MG63 (cell line): ENCODE results near the gene CARD11. TPM values are rescaled to one million over a fixed set of nuclear protein-coding genes. Genes with fewer than 3 reads are reported as not detected.
"Not testable (repeated sequence)": the region's sequence is repeated elsewhere in the genome, so short reads cannot be mapped to it uniquely, and the experiment has no call there.

Experiments
- DNase-seq: peaks from one replicate; pipeline ENCODE4 v3.0.0-alpha.2; 2020
- H3K27me3 ChIP-seq: fragments of 250-450 bp; sonication (Bioruptor Pico); 2 replicates; pipeline ENCODE4 v1.5.1; 2020; ENCODE audit warnings: mild to moderate bottlenecking, moderate library complexity
- H3K36me3 ChIP-seq: fragments of 250-450 bp; sonication (Bioruptor Pico); 2 replicates; pipeline ENCODE4 v1.5.1; 2020; ENCODE audit warnings: mild to moderate bottlenecking, moderate library complexity
- H3K4me3 ChIP-seq: fragments of 250-450 bp; sonication (Bioruptor Pico); 2 replicates; pipeline ENCODE4 v1.5.1; 2020; ENCODE audit warnings: mild to moderate bottlenecking, moderate library complexity
- H3K9me3 ChIP-seq: fragments of 250-450 bp; sonication (Bioruptor Pico); 2 replicates; pipeline ENCODE4 v1.5.1; 2020; ENCODE audit warnings: mild to moderate bottlenecking, moderate library complexity
- total RNA-seq: library from RNA; depleted of rRNA; stranded (reverse); fragments of >200 nt; shearing (Covaris generic); gene quantifications from 2 replicates; pipeline ENCODE4 v1.2.3, GENCODE V29; 2014; ENCODE audit warnings: low replicate concordance

CARD11 gene
- total RNA-seq, 1 experiment from 2014 or later = not detected

- H3K27me3 ChIP-seq = peaks cover 10% of the 10 kb centered on the region
- H3K9me3 ChIP-seq = no peaks in the 10 kb centered on the region
- no peaks in the 10 kb centered on the region for H3K36me3 ChIP-seq
- DNase-seq = no peak
- H3K4me3 ChIP-seq = no peak overlapping the region
Observed at GRCh38 chr7:2922348-2922691, 121.3 kb downstream of the CARD11 start.

GRCh38 chr7:2921653-2922347 lies 121.9 kb downstream of the CARD11 start:
- Histone ChIP-seq H3K9me3 (no peaks in the 10 kb centered on the region), H3K4me3 (no peak overlapping the region), H3K27me3 (peaks cover 10% of the 10 kb centered on the region), H3K36me3 (no peaks in the 10 kb centered on the region)
- no peak for DNase-seq

- no peaks in the 10 kb centered on the region for H3K9me3 ChIP-seq
- no peak for DNase-seq
- H3K4me3 ChIP-seq = no peak overlapping the region
- H3K36me3 ChIP-seq = no peaks in the 10 kb centered on the region
- peaks cover 10% of the 10 kb centered on the region for H3K27me3 ChIP-seq
Observed at GRCh38 chr7:2920956-2921652, 122.6 kb downstream of the CARD11 start.

GRCh38 chr7:2920480-2920879 lies 123.2 kb downstream of the CARD11 start:
- not testable (repeated sequence) for H3K36me3 ChIP-seq, H3K9me3 ChIP-seq, H3K27me3 ChIP-seq

GRCh38 chr7:2920041-2920440 lies 123.6 kb downstream of the CARD11 start:
- Histone ChIP-seq H3K27me3 (peaks cover 10% of the 10 kb centered on the region), H3K9me3 (no peaks in the 10 kb centered on the region), H3K36me3 (no peaks in the 10 kb centered on the region), H3K4me3 (no peak overlapping the region)
- no peak for DNase-seq

More at GRCh38 chr7:2920480-2920879, 123.2 kb downstream of the CARD11 start:
- H3K4me3 ChIP-seq, DNase-seq: not testable (repeated sequence)

- Histone ChIP-seq H3K4me3 (no peak overlapping the region), H3K27me3 (peaks cover 10% of the 10 kb centered on the region), H3K36me3 (no peaks in the 10 kb centered on the region), H3K9me3 (no peaks in the 10 kb centered on the region)
- no peak for DNase-seq
Observed at GRCh38 chr7:2919256-2919655, 124.4 kb downstream of the CARD11 start.

- H3K27me3 ChIP-seq = peaks cover 10% of the 10 kb centered on the region
- no peaks in the 10 kb centered on the region for H3K36me3 ChIP-seq
- H3K9me3 ChIP-seq = no peaks in the 10 kb centered on the region
- H3K4me3 ChIP-seq = no peak overlapping the region
- no peak for DNase-seq
Observed at GRCh38 chr7:2918406-2918805, 125.3 kb downstream of the CARD11 start.

- H3K4me3 ChIP-seq = no peak overlapping the region
- H3K27me3 ChIP-seq = peaks cover 10% of the 10 kb centered on the region
- no peaks in the 10 kb centered on the region for H3K9me3 ChIP-seq
- no peak for DNase-seq
- no peaks in the 10 kb centered on the region for H3K36me3 ChIP-seq
Observed at GRCh38 chr7:2915023-2915422, 128.6 kb downstream of the CARD11 start.

GRCh38 chr7:2913760-2914387 lies 129.8 kb downstream of the CARD11 start:
- no peak for DNase-seq
- Histone ChIP-seq H3K4me3 (no peak overlapping the region), H3K27me3 (peaks cover 8% of the 10 kb centered on the region), H3K9me3 (no peaks in the 10 kb centered on the region), H3K36me3 (no peaks in the 10 kb centered on the region)

- H3K9me3 ChIP-seq = no peaks in the 10 kb centered on the region
- DNase-seq = no peak
- no peak overlapping the region for H3K4me3 ChIP-seq
- H3K36me3 ChIP-seq = no peaks in the 10 kb centered on the region
- H3K27me3 ChIP-seq = peaks cover 3% of the 10 kb centered on the region
Observed at GRCh38 chr7:2912684-2913439, 130.8 kb downstream of the CARD11 start.

- no peak overlapping the region for H3K4me3 ChIP-seq
- no peaks in the 10 kb centered on the region for H3K9me3 ChIP-seq
- no peaks in the 10 kb centered on the region for H3K36me3 ChIP-seq
- no peak for DNase-seq
- H3K27me3 ChIP-seq = no peaks in the 10 kb centered on the region; the same call in 1 of the 2 replicates
Observed at GRCh38 chr7:2911466-2911865, 132.2 kb downstream of the CARD11 start.

GRCh38 chr7:2909471-2910039 lies 134.1 kb downstream of the CARD11 start:
- H3K9me3 ChIP-seq = no peaks in the 10 kb centered on the region
- H3K4me3 ChIP-seq = no peak overlapping the region
- DNase-seq = no peak
- no peaks in the 10 kb centered on the region for H3K27me3 ChIP-seq
- no peaks in the 10 kb centered on the region for H3K36me3 ChIP-seq

GRCh38 chr7:2909043-2909442 lies 134.6 kb downstream of the CARD11 start:
- no peaks in the 10 kb centered on the region for H3K27me3 ChIP-seq
- DNase-seq = no peak
- H3K4me3 ChIP-seq = no peak overlapping the region
- no peaks in the 10 kb centered on the region for H3K9me3 ChIP-seq
- no peaks in the 10 kb centered on the region for H3K36me3 ChIP-seq

- no peaks in the 10 kb centered on the region for H3K27me3 ChIP-seq
- H3K9me3 ChIP-seq = no peaks in the 10 kb centered on the region
- H3K36me3 ChIP-seq = no peaks in the 10 kb centered on the region
- DNase-seq = no peak
- no peak overlapping the region for H3K4me3 ChIP-seq
Observed at GRCh38 chr7:2908103-2908683, 135.5 kb downstream of the CARD11 start.

GRCh38 chr7:2906197-2906931 lies 137.3 kb downstream of the CARD11 start:
- no peak for DNase-seq
- Histone ChIP-seq H3K9me3 (no peaks in the 10 kb centered on the region), H3K4me3 (no peak overlapping the region), H3K36me3 (no peaks in the 10 kb centered on the region), H3K27me3 (no peaks in the 10 kb centered on the region)

GRCh38 chr7:2905500-2905899 lies 138.2 kb downstream of the CARD11 start:
- H3K4me3 ChIP-seq = no peak overlapping the region
- no peaks in the 10 kb centered on the region for H3K36me3 ChIP-seq
- no peaks in the 10 kb centered on the region for H3K27me3 ChIP-seq
- H3K9me3 ChIP-seq = no peaks in the 10 kb centered on the region
- DNase-seq = no peak
